GM18868 (cell line): ENCODE results near the gene PCDHA7.
"Not testable (repeated sequence)": the region's sequence is repeated elsewhere in the genome, so short reads cannot be mapped to it uniquely, and the experiment has no call there.

ENCODE experiments used
- ATAC-seq: cut with Tn5 transposase; IDR thresholded peaks from one replicate; pipeline ENCODE4 v1.9.1; 2021; ENCODE audit warnings: mild to moderate bottlenecking, moderate library complexity; ENCODE audit not compliant: unreplicated experiment

PCDHA7 gene

DNA sequence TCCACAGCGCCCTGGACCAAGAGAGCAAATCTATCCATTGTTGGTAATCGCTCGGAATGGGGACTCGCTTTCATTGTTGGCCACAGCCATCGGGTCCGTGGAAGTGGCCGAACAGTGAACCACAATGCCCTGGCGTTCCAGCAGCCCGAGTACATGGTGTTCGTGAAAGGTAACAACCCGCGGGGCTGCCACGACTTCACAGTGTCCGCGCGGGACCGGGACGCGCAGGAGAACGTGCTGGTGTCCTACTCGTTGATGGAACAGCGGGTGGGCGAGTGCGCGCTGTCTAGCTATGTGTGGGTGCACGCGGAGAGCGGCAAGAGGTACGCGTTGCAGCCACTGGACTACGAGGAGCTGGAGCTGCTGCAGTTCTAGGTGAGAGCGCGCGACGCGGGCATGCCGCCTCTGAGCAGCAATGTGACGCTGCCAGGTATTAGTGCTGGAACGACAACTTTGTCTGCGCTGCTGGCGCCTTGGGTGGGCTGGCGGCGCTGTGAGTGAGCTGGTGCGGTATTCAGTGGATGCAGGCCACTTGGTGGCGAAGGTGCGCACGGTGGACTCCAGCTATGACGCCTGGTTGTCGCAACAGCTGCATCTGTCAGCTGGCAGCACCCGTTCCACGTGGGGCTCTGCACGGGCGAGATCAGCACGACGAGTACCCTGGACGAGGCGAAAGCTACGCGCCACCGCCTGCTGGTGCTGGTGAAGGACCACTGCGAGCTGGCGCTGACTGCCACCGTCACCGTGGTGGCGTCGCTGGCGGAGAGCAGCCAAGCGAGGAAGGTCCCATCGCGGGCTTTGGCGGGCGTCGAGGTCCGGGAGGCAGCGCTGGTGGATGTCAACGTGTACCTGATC lies 28.6 kb downstream of the PCDHA7 start:
- no peak for ATAC-seq

GRCh38 chr5:140868721-140869554 lies 34.9 kb downstream of the PCDHA7 start, which contains the start of gene PCDHA11:
PCDHA11 (plus strand) TSS chr5:140868957; CDS start chr5:140869104, 147 bp downstream.
- ATAC-seq = no peak

GRCh38 chr5:140869555-140869886 lies 35.5 kb downstream of the PCDHA7 start:
- no peak for ATAC-seq

DNA sequence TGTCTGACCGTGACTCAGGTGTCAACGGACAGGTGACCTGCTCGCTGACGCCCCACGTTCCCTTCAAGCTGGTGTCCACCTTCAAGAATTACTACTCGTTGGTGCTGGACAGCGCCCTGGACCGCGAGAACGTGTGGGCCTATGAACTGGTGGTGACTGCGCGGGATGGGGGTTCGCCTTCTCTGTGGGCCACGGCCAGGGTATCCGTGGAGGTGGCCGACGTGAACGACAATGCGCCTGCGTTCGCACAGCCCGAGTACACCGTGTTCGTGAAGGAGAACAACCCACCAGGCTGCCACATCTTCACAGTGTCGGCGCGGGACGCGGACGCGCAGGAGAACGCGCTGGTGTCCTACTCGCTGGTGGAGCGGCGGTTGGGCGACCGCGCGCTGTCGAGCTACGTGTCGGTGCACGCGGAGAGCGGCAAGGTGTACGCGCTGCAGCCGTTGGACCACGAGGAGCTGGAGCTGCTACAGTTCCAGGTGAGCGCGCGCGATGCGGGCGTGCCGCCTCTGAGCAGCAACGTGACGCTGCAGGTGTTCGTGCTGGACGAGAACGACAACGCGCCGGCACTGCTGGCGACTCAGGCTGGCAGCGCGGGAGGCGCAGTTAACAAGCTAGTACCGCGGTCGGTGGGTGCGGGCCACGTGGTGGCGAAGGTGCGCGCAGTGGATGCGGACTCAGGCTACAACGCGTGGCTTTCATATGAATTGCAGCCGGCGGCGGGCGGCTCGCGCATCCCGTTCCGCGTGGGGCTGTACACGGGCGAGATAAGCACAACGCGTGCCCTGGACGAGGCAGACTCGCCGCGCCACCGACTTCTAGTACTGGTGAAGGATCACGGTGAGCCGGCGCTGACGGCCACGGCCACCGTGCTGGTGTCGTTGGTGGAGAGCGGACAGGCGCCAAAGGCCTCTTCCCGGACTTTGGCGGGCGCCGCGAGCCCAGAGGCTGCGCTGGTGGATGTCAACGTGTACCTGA lies 36.4 kb downstream of the PCDHA7 start:
- ATAC-seq = no peak

DNA sequence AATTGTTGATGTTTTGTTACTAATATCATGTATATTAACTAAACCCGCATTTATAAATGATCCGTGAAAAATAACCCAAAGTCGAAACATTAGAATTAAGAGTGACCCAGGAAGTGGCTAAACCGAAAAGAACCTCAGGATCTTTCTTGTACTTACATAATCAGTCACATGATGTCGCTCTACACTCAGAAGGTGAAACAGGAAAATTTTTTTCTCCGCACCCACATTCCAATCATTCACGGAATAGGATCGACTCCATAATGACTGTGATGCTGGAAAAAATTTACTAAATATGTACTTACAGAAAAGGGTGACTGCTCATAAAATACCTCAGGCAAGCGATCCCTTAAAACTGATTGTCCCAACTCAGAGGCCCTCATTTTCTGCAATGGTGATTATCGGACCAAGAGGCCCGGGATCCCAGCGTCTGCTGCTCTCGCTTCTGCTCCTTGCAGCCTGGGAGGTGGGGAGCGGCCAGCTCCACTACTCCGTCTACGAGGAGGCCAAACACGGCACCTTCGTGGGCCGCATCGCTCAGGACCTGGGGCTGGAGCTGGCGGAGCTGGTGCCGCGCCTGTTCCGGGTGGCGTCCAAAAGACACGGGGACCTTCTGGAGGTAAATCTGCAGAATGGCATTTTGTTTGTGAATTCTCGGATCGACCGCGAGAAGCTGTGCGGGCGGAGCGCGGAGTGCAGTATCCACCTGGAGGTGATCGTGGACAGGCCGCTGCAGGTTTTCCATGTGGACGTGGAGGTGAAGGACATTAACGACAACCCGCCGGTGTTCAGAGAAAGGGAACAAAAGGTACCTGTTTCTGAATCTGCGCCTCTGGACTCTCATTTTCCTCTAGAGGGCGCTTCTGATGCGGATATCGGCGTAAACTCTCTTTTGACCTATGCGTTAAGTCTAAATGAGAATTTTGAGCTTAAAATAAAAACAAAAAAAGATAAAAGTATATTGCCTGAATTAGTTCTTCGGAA lies 41.3 kb downstream of the PCDHA7 start, which contains the start of gene PCDHA12:
PCDHA12 (plus strand) TSS at position 224 of the 981 bp plus-strand sequence; CDS start at position 389, 165 bp downstream.
- ATAC-seq = no peak

DNA sequence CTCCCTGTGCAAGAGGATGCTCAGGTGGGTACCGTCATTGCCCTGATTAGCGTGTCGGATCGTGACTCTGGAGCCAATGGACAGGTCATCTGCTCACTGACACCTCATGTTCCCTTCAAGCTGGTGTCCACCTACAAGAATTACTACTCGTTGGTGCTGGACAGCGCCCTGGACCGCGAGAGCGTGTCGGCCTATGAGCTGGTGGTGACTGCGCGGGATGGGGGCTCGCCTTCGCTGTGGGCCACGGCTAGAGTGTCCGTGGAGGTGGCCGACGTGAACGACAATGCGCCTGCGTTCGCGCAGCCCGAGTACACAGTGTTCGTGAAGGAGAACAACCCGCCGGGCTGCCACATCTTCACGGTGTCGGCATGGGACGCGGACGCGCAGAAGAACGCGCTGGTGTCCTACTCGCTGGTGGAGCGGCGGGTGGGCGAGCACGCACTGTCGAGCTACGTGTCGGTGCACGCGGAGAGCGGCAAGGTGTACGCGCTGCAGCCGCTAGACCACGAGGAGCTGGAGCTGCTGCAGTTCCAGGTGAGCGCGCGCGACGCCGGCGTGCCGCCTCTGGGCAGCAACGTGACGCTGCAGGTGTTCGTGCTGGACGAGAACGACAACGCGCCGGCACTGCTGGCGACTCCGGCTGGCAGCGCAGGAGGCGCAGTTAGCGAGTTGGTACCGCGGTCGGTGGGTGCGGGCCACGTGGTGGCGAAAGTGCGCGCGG lies 42.6 kb downstream of the PCDHA7 start:
- not testable (repeated sequence) for ATAC-seq

GRCh38 chr5:140877262-140877581 lies 43.2 kb downstream of the PCDHA7 start:
- no peak for ATAC-seq

DNA sequence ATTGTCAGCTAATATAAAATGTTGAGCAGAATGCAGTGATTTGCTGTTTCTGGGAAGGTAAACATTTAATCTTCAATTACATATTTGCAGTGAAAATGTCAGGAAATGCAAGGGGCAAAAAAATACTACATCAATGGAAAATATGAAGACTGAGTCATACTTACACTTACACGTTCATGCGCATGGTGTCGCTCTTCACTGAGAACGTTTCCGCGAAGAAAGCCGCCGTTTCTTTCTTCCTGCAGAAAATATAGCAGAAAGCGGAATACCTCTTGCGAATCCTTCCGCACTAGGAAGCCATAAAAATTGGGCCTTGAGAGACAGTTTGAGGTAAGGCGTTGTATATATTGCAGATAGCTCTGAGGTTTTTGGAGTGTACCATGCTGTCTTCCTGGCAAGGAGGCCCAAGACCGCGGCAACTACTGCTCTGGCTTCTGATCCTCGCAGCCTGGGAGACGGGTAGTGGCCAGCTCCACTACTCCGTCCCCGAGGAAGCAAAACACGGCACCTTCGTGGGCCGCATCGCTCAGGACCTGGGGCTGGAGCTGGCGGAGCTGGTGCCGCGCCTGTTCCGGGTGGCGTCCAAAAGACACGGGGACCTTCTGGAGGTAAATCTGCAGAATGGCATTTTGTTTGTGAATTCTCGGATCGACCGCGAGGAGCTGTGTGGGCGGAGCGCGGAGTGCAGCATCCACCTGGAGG lies 48.0 kb downstream of the PCDHA7 start, which contains the start of gene PCDHA13:
PCDHA13 (plus strand) TSS at position 236 of the 702 bp plus-strand sequence; CDS start at position 381, 145 bp downstream.
- ATAC-seq = no peak

- ATAC-seq = no peak
These were observed 48.5 kb downstream of the PCDHA7 start for GRCh38 chr5:140882591-140882899.

DNA sequence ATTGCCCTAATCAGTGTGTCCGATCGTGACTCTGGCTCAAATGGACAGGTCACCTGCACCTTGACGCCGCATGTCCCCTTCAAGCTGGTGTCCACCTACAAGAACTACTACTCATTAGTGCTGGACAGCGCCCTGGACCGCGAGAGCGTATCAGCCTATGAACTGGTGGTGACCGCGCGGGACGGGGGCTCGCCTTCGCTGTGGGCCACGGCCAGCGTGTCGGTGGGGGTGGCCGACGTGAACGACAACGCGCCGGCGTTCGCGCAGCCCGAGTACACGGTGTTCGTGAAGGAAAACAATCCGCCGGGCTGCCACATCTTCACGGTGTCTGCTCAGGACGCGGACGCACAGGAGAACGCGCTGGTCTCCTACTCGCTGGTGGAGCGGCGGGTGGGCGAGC lies 49.3 kb downstream of the PCDHA7 start:
- no peak for ATAC-seq

DNA sequence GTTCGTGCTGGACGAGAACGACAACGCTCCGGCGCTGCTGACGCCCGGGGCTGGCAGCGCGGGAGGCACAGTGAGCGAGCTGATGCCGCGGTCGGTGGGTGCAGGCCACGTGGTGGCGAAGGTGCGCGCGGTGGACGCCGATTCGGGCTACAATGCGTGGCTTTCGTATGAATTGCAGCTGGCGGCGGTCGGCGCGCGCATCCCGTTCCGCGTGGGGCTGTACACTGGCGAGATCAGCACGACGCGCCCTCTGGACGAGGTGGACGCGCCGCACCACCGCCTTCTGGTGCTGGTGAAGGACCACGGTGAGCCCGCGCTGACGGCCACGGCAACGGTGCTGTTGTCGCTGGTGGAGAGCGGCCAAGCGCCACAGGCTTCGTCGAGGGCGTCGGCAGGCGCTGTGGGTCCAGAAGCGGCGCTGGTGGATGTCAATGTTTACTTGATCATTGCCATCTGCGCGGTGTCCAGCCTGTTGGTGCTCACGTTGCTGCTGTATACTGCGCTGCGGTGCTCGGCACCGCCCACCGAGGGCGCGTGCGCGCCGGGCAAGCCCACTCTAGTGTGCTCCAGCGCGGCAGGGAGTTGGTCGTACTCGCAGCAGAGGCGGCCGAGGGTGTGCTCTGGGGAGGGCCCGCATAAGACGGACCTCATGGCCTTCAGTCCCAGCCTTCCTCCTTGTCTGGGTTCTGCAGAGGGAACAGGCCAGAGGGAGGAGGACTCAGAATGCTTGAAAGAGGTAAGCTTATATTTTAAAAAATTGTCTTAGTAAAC lies 50.0 kb downstream of the PCDHA7 start:
- no peak for ATAC-seq
